HepG2 (cell line): ENCODE results near the gene C5AR2. TPM values are rescaled to one million over a fixed set of nuclear protein-coding genes. Genes with fewer than 3 reads are reported as not detected.

ENCODE experiments used
- AFF4 ChIP-seq: sonication (generic); formaldehyde crosslinking; IDR thresholded peaks from 2 replicates; pipeline ENCODE4 v1.4.0; 2020; ENCODE audit warnings: missing genetic modification reagents
- MXD3 ChIP-seq: IDR thresholded peaks from 2 replicates; pipeline ENCODE4 v1.6.1; 2016; ENCODE audit warnings: mild to moderate bottlenecking, missing biosample characterization, missing genetic modification reagents
- MXI1 ChIP-seq: IDR thresholded peaks from 3 replicates; pipeline ENCODE4 v1.6.1; 2012; ENCODE audit warnings: low read depth, low read length, inconsistent platforms, borderline replicate concordance
- SNAPC5 ChIP-seq: sonication (generic); formaldehyde crosslinking; IDR thresholded peaks from 2 replicates; pipeline ENCODE4 v1.8.1; 2023; ENCODE audit warnings: mild to moderate bottlenecking, missing genetic modification reagents, borderline replicate concordance
- STAG1 ChIP-seq: sonication (generic); formaldehyde crosslinking; IDR thresholded peaks from 2 replicates; pipeline ENCODE4 v1.4.0; 2020; ENCODE audit warnings: missing genetic modification reagents
- TOE1 ChIP-seq: sonication (generic); formaldehyde crosslinking; IDR thresholded peaks from 2 replicates; pipeline ENCODE4 v1.4.0; 2020; ENCODE audit warnings: mild to moderate bottlenecking, missing genetic modification reagents
- ZBTB20 ChIP-seq: sonication (generic); formaldehyde crosslinking; IDR thresholded peaks from 2 replicates; pipeline ENCODE4 v1.8.1; 2023; ENCODE audit warnings: missing genetic modification reagents, low read depth, mild to moderate bottlenecking, borderline replicate concordance
- ZBTB3 ChIP-seq: sonication (generic); formaldehyde crosslinking; IDR thresholded peaks from 2 replicates; pipeline ENCODE4 v1.4.0; 2020; ENCODE audit warnings: low read depth, mild to moderate bottlenecking, moderate library complexity, missing genetic modification reagents, borderline replicate concordance
- ZBTB8A ChIP-seq: sonication (generic); formaldehyde crosslinking; IDR thresholded peaks from 2 replicates; pipeline ENCODE4 v1.4.0; 2020; ENCODE audit warnings: mild to moderate bottlenecking, low read depth, missing genetic modification reagents, borderline replicate concordance
- ZNF230 ChIP-seq: sonication (generic); formaldehyde crosslinking; IDR thresholded peaks from 2 replicates; pipeline ENCODE4 v1.4.0; 2020; ENCODE audit warnings: mild to moderate bottlenecking, missing genetic modification reagents
- ZNF24 ChIP-seq: fragments of 450-650 bp; IDR thresholded peaks from 2 replicates; pipeline ENCODE4 v1.6.1; 2017; ENCODE audit warnings: antibody characterized with exemption, mild to moderate bottlenecking
- ZNF350 ChIP-seq: sonication (generic); formaldehyde crosslinking; IDR thresholded peaks from 2 replicates; pipeline ENCODE4 v1.4.0; 2020; ENCODE audit warnings: mild to moderate bottlenecking, low read depth, missing genetic modification reagents, borderline replicate concordance
- ZNF407 ChIP-seq: sonication (generic); formaldehyde crosslinking; IDR thresholded peaks from one replicate; pipeline ENCODE4 v1.5.1; 2020; ENCODE audit warnings: mild to moderate bottlenecking, missing genetic modification reagents; ENCODE audit errors: not compliant biosample characterization
- ZNF451 ChIP-seq: sonication (generic); formaldehyde crosslinking; IDR thresholded peaks from 2 replicates; pipeline ENCODE4 v1.5.0; 2020; ENCODE audit warnings: mild to moderate bottlenecking, missing genetic modification reagents
- ZNF800 ChIP-seq: sonication (generic); formaldehyde crosslinking; IDR thresholded peaks from 2 replicates; pipeline ENCODE4 v1.4.0; 2020; ENCODE audit warnings: missing genetic modification reagents
- polyA plus RNA-seq, 8 experiments: library from polyadenylated mRNA; depleted of rRNA in 3 of 8; stranded (reverse) in 7 of 8; unstranded in 1 of 8; fragments of >200 nt; fragmentation: Illumina TruSeq in 4 of 8; extraction: Trizol in 4 of 8; gene quantifications; 2 replicates each; pipeline versions ENCODE4 v1.2.1 to v1.2.3, GENCODE V29; 2011 to 2016; ENCODE audit warnings: low read depth in 4 of 8, missing spikeins in 1 of 8, mixed read lengths in 1 of 8; ENCODE audit not compliant: insufficient read depth in 1 of 8
- total RNA-seq, 5 experiments: library from RNA; depleted of rRNA; stranded (reverse); fragments of >200 nt; fragmentation: Illumina TruSeq; extraction: Trizol; gene quantifications; 2 replicates each; pipeline ENCODE4 v1.2.3, GENCODE V29; 2016; ENCODE audit warnings: low read depth in 1 of 5

Gene C5AR2
- total and polyA plus RNA-seq, 2 of the 13 experiments (the other 11 are each of a cell fraction or from before 2014, with no cell fraction given), result 0.09 to 0.24 TPM

DNA sequence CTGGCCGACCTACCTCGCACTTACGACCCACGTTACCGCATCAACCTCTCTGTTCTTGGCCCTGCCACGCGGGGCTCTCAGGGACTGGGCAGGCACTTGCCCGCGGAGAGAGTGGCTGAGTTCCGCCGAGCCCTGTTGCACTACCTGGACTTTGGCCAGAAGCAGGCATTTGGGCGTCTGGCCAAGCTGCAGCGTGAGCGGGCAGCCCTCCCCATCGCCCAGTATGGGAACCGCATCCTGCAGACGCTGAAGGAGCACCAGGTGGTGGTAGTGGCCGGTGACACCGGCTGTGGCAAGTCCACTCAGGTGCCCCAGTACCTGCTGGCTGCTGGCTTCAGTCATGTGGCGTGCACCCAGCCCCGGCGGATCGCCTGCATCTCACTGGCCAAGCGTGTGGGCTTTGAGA lies 21.3 kb downstream of the C5AR2 start (continued):
- TF ChIP-seq ZNF407 (no peak), STAG1 (CRISPR knock-in tag) (peak; percentile 46; the same call in 1 of the 2 replicates), ZNF350 (CRISPR knock-in tag) (peak; percentile 63; the same call in 1 of the 2 replicates), ZBTB20 (CRISPR knock-in tag) (peak; percentile 55; the same call in 1 of the 2 replicates), ZNF230 (CRISPR knock-in tag) (no peak), AFF4 (CRISPR knock-in tag) (no peak), MXD3 (CRISPR knock-in tag) (no peak), SNAPC5 (no peak), ZNF800 (no peak), ZBTB3 (CRISPR knock-in tag) (no peak), ZNF451 (peak; percentile 48; the same call in 1 of the 2 replicates), ZBTB8A (CRISPR knock-in tag) (no peak), MXI1 (peak; percentile 67; the same call in 1 of the 3 replicates), ZNF24 (no peak), TOE1 (CRISPR knock-in tag) (no peak)
